ENCODE data around the gene MBTPS1.
"Not testable (repeated sequence)": the region's sequence is repeated elsewhere in the genome, so short reads cannot be mapped to it uniquely, and the experiment has no call there.

The MBTPS1 gene

GRCh38 chr16:84136331-84137125 is 19.8 kb upstream of the MBTPS1 start:
- no peak for DNase-seq

GRCh38 chr16:84132527-84133285 is 16.0 kb upstream of the MBTPS1 start:
- no peak for DNase-seq

- no peak for DNase-seq
Observed at GRCh38 chr16:84131117-84131516, 14.4 kb upstream of the MBTPS1 start.

GRCh38 chr16:84124257-84125073 is 7.7 kb upstream of the MBTPS1 start:
- no peak for DNase-seq

- no peak for DNase-seq
Observed at GRCh38 chr16:84121007-84121406, 4.3 kb upstream of the MBTPS1 start.

- DNase-seq = peak; percentile 8
Observed at GRCh38 chr16:84120023-84120422, 3.3 kb upstream of the MBTPS1 start.

GRCh38 chr16:84119368-84119767 is 2.6 kb upstream of the MBTPS1 start:
- no peak for DNase-seq

- DNase-seq = not testable (repeated sequence)
Observed at GRCh38 chr16:84118315-84118714, 1.6 kb upstream of the MBTPS1 start.

GRCh38 chr16:84117494-84117843 is 727 bp upstream of the MBTPS1 start:
- DNase-seq = peak; percentile 41

GRCh38 chr16:84115919-84116719 is 623 bp downstream of the MBTPS1 start:
- no peak for DNase-seq

- not testable (repeated sequence) for DNase-seq
Observed at GRCh38 chr16:84111949-84112348, 4.8 kb downstream of the MBTPS1 start.

- DNase-seq = no peak
Observed at GRCh38 chr16:84111525-84111924, 5.2 kb downstream of the MBTPS1 start.

- no peak for DNase-seq
Observed at GRCh38 chr16:84110527-84110926, 6.2 kb downstream of the MBTPS1 start.

- peak; percentile 16 for DNase-seq
Observed at GRCh38 chr16:84109598-84110335, 7.0 kb downstream of the MBTPS1 start.

- no peak for DNase-seq
Observed at GRCh38 chr16:84107921-84108320, 8.8 kb downstream of the MBTPS1 start.

GRCh38 chr16:84105948-84106740 is 10.6 kb downstream of the MBTPS1 start:
- no peak for DNase-seq

- DNase-seq = no peak
Observed at GRCh38 chr16:84105301-84105815, 11.4 kb downstream of the MBTPS1 start.

- no peak for DNase-seq
Observed at GRCh38 chr16:84104231-84104630, 12.5 kb downstream of the MBTPS1 start.

- DNase-seq = no peak
Observed at GRCh38 chr16:84103678-84104077, 13.1 kb downstream of the MBTPS1 start.

- DNase-seq = no peak
Observed at GRCh38 chr16:84098939-84099338, 17.8 kb downstream of the MBTPS1 start.

Data from MV-4-11 (cell line).